Activated CD4-positive, CD25-positive, alpha-beta regulatory T cell treated with anti-CD3 and anti-CD28 coated beads, Interleukin-2, amount 50 U/mL, for 16 hours (primary cell): ENCODE results near the gene HK3.

Experiments used
- DNase-seq: peaks from one replicate; pipeline ENCODE4 v3.0.0-alpha.2; 2020; ENCODE audit warnings: low read depth, low spot score

HK3 gene

GRCh38 chr5:176868731-176869130 is 30.4 kb downstream of the HK3 start:
- DNase-seq: no peak

GRCh38 chr5:176868126-176868525 is 31.0 kb downstream of the HK3 start:
- DNase-seq: no peak

GRCh38 chr5:176866707-176867310 is 32.3 kb downstream of the HK3 start:
- no peak for DNase-seq

GRCh38 chr5:176865964-176866363 is 33.2 kb downstream of the HK3 start:
- DNase-seq: no peak

GRCh38 chr5:176864755-176865154 is 34.4 kb downstream of the HK3 start:
- DNase-seq: no peak

- DNase-seq: no peak
These were observed 35.4 kb downstream of the HK3 start for GRCh38 chr5:176863765-176864098.

- no peak for DNase-seq
These were observed 35.9 kb downstream of the HK3 start for GRCh38 chr5:176863041-176863764.

GRCh38 chr5:176862330-176862995 is 36.7 kb downstream of the HK3 start:
- no peak for DNase-seq

GRCh38 chr5:176861276-176861675 is 37.9 kb downstream of the HK3 start:
- DNase-seq: no peak

- DNase-seq: no peak
These were observed 38.8 kb downstream of the HK3 start for GRCh38 chr5:176860381-176860780.

- DNase-seq: no peak
These were observed 39.2 kb downstream of the HK3 start for GRCh38 chr5:176859916-176860315.

- DNase-seq: no peak
These were observed 41.3 kb downstream of the HK3 start for GRCh38 chr5:176857894-176858273.

GRCh38 chr5:176857216-176857893 is 41.8 kb downstream of the HK3 start:
- no peak for DNase-seq

- no peak for DNase-seq
These were observed 42.4 kb downstream of the HK3 start for GRCh38 chr5:176856746-176857145.

- no peak for DNase-seq
These were observed 43.5 kb downstream of the HK3 start for GRCh38 chr5:176855598-176855997.

- DNase-seq: no peak
These were observed 45.0 kb downstream of the HK3 start for GRCh38 chr5:176854164-176854563.

GRCh38 chr5:176853151-176853778 is 45.9 kb downstream of the HK3 start:
- no peak for DNase-seq

- DNase-seq: no peak
These were observed 47.1 kb downstream of the HK3 start for GRCh38 chr5:176851871-176852658.

GRCh38 chr5:176851380-176851779 is 47.8 kb downstream of the HK3 start:
- DNase-seq: no peak

- DNase-seq: no peak
These were observed 48.5 kb downstream of the HK3 start for GRCh38 chr5:176850371-176851245.
